Activated CD8-positive, alpha-beta T cell treated with anti-CD3 and anti-CD28 coated beads for 36 hours (primary cell): Measurements from ENCODE around the gene TGDS. TPM values are rescaled to one million over a fixed set of nuclear protein-coding genes. Genes with fewer than 3 reads are reported as not detected.

Experiments
- ATAC-seq: fragments of 200-7000 bp; cut with Tn5 transposase; one replicate; pipeline ENCODE4 v1.10.0; 2021; ENCODE audit warnings: mild to moderate bottlenecking, moderate library complexity
- CTCF ChIA-PET: fragments of 350-600 bp; sonication (Branson Sonifier 250); formaldehyde crosslinking; loops from one replicate; lab custom pipeline; 2021; ENCODE audit warnings: antibody characterized with exemption; lab: Charles Lee
- POLR2A ChIA-PET: fragments of 350-600 bp; sonication (Branson Sonifier 250); formaldehyde crosslinking; loops from one replicate; lab custom pipeline; 2021; ENCODE audit warnings: antibody characterized with exemption; lab: Charles Lee
- DNase-seq: peaks from one replicate; pipeline ENCODE4 v3.0.0-alpha.2; 2020
- H3K27ac Mint-ChIP-seq: one replicate; pipeline ENCODE4 v1.8.0; 2021; ENCODE audit warnings: mild to moderate bottlenecking, mixed read lengths
- H3K27me3 Mint-ChIP-seq: one replicate; pipeline ENCODE4 v1.8.0; 2021; ENCODE audit warnings: mixed read lengths
- H3K36me3 Mint-ChIP-seq: one replicate; pipeline ENCODE4 v1.8.0; 2021; ENCODE audit warnings: low read depth, mixed read lengths
- H3K4me1 Mint-ChIP-seq: one replicate; pipeline ENCODE4 v1.8.0; 2021; ENCODE audit warnings: low read depth, mixed read lengths
- H3K4me3 Mint-ChIP-seq: one replicate; pipeline ENCODE4 v1.8.0; 2021; ENCODE audit warnings: mild to moderate bottlenecking, moderate library complexity, mixed read lengths
- H3K9me3 Mint-ChIP-seq: one replicate; pipeline ENCODE4 v1.8.0; 2021; ENCODE audit warnings: mixed read lengths
- intact Hi-C: fragments of 100-400 bp; cut with micrococcal nuclease; formaldehyde crosslinking; loops from one replicate; pipeline ENCODE4 v1.10.0; 2022
- total RNA-seq, 2 experiments: library from RNA; stranded (reverse); gene quantifications; one replicate each; pipeline ENCODE4 v1.2.3, GENCODE V29; 2021
- TF ChIP-seq, protein P1 (sequence below): fragments of 200-600 bp; IDR thresholded peaks from one replicate; pipeline ENCODE4 v1.8.0; 2022; ENCODE audit warnings: antibody characterized with exemption, mild to moderate bottlenecking

TGDS gene
- total RNA-seq, 2 experiments from 2014 or later, result 24.0 to 27.0 TPM

DNA sequence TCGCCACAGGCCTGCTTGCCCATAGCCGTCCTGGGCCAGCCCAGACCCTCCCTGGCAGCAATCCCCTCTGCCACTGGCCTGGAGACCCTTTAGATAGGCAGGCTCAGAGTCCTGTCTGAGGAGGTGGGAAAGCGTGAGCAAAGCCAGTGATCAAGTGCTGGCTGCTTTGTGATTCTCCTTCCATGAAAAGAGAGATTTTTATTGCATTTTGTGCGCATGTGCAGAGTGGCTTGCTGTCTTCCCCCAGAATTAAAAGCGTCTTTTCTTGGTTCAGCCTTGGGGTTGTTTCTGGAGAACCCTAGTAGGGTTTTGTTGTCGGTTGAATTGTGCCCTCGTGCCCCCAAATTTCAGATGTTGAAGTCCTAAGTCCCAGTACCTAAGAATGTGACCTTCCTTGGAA is 71.5 kb downstream of the TGDS start:
- TF ChIP-seq, protein P1, sequence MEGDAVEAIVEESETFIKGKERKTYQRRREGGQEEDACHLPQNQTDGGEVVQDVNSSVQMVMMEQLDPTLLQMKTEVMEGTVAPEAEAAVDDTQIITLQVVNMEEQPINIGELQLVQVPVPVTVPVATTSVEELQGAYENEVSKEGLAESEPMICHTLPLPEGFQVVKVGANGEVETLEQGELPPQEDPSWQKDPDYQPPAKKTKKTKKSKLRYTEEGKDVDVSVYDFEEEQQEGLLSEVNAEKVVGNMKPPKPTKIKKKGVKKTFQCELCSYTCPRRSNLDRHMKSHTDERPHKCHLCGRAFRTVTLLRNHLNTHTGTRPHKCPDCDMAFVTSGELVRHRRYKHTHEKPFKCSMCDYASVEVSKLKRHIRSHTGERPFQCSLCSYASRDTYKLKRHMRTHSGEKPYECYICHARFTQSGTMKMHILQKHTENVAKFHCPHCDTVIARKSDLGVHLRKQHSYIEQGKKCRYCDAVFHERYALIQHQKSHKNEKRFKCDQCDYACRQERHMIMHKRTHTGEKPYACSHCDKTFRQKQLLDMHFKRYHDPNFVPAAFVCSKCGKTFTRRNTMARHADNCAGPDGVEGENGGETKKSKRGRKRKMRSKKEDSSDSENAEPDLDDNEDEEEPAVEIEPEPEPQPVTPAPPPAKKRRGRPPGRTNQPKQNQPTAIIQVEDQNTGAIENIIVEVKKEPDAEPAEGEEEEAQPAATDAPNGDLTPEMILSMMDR, result no peak
- H3K4me1 Mint-ChIP-seq, result no peaks in the 10 kb centered on the region
- no peak overlapping the region for H3K4me3 Mint-ChIP-seq
- no peak overlapping the region for H3K27ac Mint-ChIP-seq
- ATAC-seq (no peak), DNase-seq (no peak)
- peaks cover 3% of the 10 kb centered on the region for H3K9me3 Mint-ChIP-seq
- intact Hi-C loops, result no loop called here
- peaks cover under 1% of the 10 kb centered on the region for H3K27me3 Mint-ChIP-seq
- ChIA-PET CTCF (no interaction called here), POLR2A (interaction anchor here (0.6 kb wide), 1 partner anchor 113 kb away, joined by 3 read pairs; no protein-coding TSS in a partner anchor)
- H3K36me3 Mint-ChIP-seq, result no peaks in the 10 kb centered on the region

Other genes starting within 250 kb of the TGDS start
- gene DCT, start 116.5 kb downstream of the TGDS start, total RNA-seq, result under 1 TPM in 1 of 2 experiments, not detected in 1; 0.07 TPM
- 1 to 10 TPM; 7.5 to 7.7 TPM for gene GPR180, start 5.7 kb upstream of the TGDS start, total RNA-seq
- not detected for gene SOX21, start 116.4 kb upstream of the TGDS start, total RNA-seq